Measurements from ENCODE around the gene MAFG.
A peak's percentile ranks its signal among the peaks of the same experiment; 100 is the strongest.

DNA sequence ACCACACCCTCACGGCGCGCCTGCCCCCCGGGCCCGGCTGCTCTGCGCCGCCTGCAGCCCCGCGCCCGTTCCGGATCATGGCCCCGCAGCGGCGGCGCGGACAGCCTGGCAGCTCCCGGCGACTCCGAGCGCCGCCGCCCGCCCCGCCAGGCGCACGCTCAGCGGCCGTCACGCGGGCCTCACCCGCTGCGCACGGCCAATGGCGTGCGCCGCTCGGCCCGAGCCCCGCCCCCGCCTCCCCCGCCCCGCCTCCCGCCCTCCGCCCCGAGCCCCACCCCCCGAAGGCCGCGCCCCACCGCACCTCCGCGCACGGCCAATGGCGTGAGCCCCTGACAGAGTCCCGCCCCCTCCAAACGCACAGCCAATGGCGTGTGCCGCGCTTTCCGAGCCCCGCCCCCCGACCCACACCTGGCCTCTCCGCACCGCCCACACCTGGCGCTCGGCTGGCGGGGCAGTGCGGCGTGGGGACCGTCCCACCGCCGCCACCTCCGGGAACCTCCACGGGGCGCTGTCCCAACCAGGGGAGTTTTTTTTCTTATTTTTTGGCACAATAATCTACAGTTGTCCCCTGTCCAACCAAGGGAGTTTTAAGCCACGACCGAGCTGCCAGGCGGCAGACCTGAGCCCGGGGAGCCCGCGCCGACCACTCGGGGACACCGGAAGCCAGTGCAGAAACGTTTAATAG is 16.1 kb downstream of the MAFG start, which contains the start of gene PCYT2:
- TF ChIP-seq CREM (CRISPR knock-in tag; IDR thresholded peaks at IDR 0.05) (no peak), PRRX2 (CRISPR knock-in tag; IDR thresholded peaks at IDR 0.05) (no peak), GTF2I (CRISPR knock-in tag; conservative IDR thresholded peaks at IDR 0.05) (no peak), ZNF423 (CRISPR knock-in tag; IDR thresholded peaks at IDR 0.05) (no peak), JUN (CRISPR knock-in tag; IDR thresholded peaks at IDR 0.05) (no peak), ESRRA (CRISPR knock-in tag; IDR thresholded peaks at IDR 0.05; ENCODE audit: borderline replicate concordance) (no peak), SP1 (CRISPR knock-in tag; conservative IDR thresholded peaks at IDR 0.05) (peak; percentile 70), ETV6 (CRISPR knock-in tag; IDR thresholded peaks at IDR 0.05) (no peak)
- TF ChIP-seq, protein P1, sequence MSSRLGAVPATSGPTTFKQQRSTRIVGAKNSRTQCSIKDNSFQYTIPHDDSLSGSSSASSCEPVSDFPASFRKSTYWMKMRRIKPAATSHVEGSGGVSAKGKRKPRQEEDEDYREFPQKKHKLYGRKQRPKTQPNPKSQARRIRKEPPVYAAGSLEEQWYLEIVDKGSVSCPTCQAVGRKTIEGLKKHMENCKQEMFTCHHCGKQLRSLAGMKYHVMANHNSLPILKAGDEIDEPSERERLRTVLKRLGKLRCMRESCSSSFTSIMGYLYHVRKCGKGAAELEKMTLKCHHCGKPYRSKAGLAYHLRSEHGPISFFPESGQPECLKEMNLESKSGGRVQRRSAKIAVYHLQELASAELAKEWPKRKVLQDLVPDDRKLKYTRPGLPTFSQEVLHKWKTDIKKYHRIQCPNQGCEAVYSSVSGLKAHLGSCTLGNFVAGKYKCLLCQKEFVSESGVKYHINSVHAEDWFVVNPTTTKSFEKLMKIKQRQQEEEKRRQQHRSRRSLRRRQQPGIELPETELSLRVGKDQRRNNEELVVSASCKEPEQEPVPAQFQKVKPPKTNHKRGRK (CRISPR knock-in tag; IDR thresholded peaks at IDR 0.05; ENCODE audit: borderline replicate concordance) = no peak
- TF ChIP-seq, protein P2, sequence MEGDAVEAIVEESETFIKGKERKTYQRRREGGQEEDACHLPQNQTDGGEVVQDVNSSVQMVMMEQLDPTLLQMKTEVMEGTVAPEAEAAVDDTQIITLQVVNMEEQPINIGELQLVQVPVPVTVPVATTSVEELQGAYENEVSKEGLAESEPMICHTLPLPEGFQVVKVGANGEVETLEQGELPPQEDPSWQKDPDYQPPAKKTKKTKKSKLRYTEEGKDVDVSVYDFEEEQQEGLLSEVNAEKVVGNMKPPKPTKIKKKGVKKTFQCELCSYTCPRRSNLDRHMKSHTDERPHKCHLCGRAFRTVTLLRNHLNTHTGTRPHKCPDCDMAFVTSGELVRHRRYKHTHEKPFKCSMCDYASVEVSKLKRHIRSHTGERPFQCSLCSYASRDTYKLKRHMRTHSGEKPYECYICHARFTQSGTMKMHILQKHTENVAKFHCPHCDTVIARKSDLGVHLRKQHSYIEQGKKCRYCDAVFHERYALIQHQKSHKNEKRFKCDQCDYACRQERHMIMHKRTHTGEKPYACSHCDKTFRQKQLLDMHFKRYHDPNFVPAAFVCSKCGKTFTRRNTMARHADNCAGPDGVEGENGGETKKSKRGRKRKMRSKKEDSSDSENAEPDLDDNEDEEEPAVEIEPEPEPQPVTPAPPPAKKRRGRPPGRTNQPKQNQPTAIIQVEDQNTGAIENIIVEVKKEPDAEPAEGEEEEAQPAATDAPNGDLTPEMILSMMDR (IDR thresholded peaks at IDR 0.05) = no peak
- TF ChIP-seq, protein P3, sequence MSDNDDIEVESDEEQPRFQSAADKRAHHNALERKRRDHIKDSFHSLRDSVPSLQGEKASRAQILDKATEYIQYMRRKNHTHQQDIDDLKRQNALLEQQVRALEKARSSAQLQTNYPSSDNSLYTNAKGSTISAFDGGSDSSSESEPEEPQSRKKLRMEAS (CRISPR knock-in tag; IDR thresholded peaks at IDR 0.05) = no peak
- TF ChIP-seq, protein P4, sequence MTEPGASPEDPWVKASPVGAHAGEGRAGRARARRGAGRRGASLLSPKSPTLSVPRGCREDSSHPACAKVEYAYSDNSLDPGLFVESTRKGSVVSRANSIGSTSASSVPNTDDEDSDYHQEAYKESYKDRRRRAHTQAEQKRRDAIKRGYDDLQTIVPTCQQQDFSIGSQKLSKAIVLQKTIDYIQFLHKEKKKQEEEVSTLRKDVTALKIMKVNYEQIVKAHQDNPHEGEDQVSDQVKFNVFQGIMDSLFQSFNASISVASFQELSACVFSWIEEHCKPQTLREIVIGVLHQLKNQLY (CRISPR knock-in tag; IDR thresholded peaks at IDR 0.05) = no peak

Measured in WTC11 (cell line).